GM12878 (cell line): ENCODE results near the gene MRAS. TPM values are rescaled to one million over a fixed set of nuclear protein-coding genes. Genes with fewer than 3 reads are reported as not detected.

Experiments used
- ATAC-seq: fragments of 200-7000 bp; cut with Tn5 transposase; 3 replicates; pipeline ENCODE4 v1.9.1; 2020; ENCODE audit warnings: mild to moderate bottlenecking, moderate library complexity
- BruUV-seq: library from RNA; stranded (reverse); fragments of 400-500 nt; replicated peaks from 2 replicates; lab custom pipeline; 2021; lab: Mats Ljungman, UMichigan
- CTCF ChIA-PET: fragments of 300-600 bp; sonication (Branson Sonifier 250); formaldehyde crosslinking; extraction: SDS; loops from one replicate; lab custom pipeline; 2021; ENCODE audit warnings: inconsistent platforms; lab: Yijun Ruan, JAX
- POLR2A ChIA-PET: fragments of 350-600 bp; formaldehyde crosslinking; extraction: SDS; loops from one replicate; lab custom pipeline; 2021; ENCODE audit warnings: inconsistent platforms; lab: Charles Lee
- RAD21 ChIA-PET: fragments of 300-600 bp; sonication (Branson Sonifier 250); formaldehyde crosslinking; loops from one replicate; lab custom pipeline; 2023; ENCODE audit warnings: antibody characterized with exemption; ENCODE audit not compliant: unreplicated experiment; lab: Charles Lee
- SMC1A ChIA-PET: fragments of 300-600 bp; sonication (Branson Sonifier 250); formaldehyde crosslinking; loops from one replicate; lab custom pipeline; 2023; ENCODE audit not compliant: unreplicated experiment, uncharacterized antibody; lab: Charles Lee
- DNase-seq: peaks from one replicate; pipeline ENCODE4 v3.0.0-alpha.2; 2011; ENCODE audit warnings: low read depth, low spot score
- FAIRE-seq: peaks from 3 replicates; lab custom pipeline; 2011; peaks lifted over from hg19 to GRCh38; lab: Jason Lieb, UNC
- H2AFZ ChIP-seq: 2 replicates; pipeline ENCODE4 v1.6.0; 2011; ENCODE audit warnings: low read depth, low read length, control low read depth; ENCODE audit not compliant: control insufficient read depth
- H3K27ac ChIP-seq: 2 replicates; pipeline ENCODE4 v1.5.1; 2011; ENCODE audit warnings: control low read depth; ENCODE audit not compliant: control insufficient read depth, insufficient read depth
- H3K27me3 ChIP-seq, 2 experiments: replicated peaks in 1 of 2; 2 replicates each; pipeline versions ENCODE4 v1.6.0 to v1.6.1; 2011; ENCODE audit warnings: low read length in 1 of 2; ENCODE audit not compliant: control insufficient read depth in 2 of 2, insufficient read depth in 2 of 2
- H3K36me3 ChIP-seq, 2 experiments: 2 replicates each; pipeline ENCODE4 v1.5.1; 2011; ENCODE audit warnings: low read length in 1 of 2; ENCODE audit not compliant: control insufficient read depth in 2 of 2, insufficient read depth in 2 of 2
- H3K4me1 ChIP-seq: 2 replicates; pipeline ENCODE4 v1.6.1; 2011; ENCODE audit warnings: mild to moderate bottlenecking, low read length, moderate library complexity, mixed read lengths; ENCODE audit not compliant: control insufficient read depth, insufficient read depth
- H3K4me2 ChIP-seq: 2 replicates; pipeline ENCODE4 v1.6.0; 2011; ENCODE audit warnings: control low read depth; ENCODE audit not compliant: control insufficient read depth, insufficient read depth
- H3K4me3 ChIP-seq: fragments of 200-600 bp; sonication (generic); 2 replicates; pipeline ENCODE4 v1.5.1; 2016
- H3K79me2 ChIP-seq: 2 replicates; pipeline ENCODE4 v1.6.0; 2011; ENCODE audit warnings: low read length; ENCODE audit not compliant: control insufficient read depth, insufficient read depth
- H3K9ac ChIP-seq: 2 replicates; pipeline ENCODE4 v1.8.0; 2011; ENCODE audit warnings: low read length, control low read depth, mixed read lengths; ENCODE audit not compliant: control insufficient read depth, insufficient read depth
- H3K9me3 ChIP-seq: replicated peaks from 3 replicates; pipeline ENCODE4 v1.5.1; 2011; ENCODE audit warnings: mild to moderate bottlenecking, low read length; ENCODE audit not compliant: control insufficient read depth, insufficient read depth
- H4K20me1 ChIP-seq: 2 replicates; pipeline ENCODE4 v1.6.0; 2011; ENCODE audit not compliant: control insufficient read depth, insufficient read depth
- BACH1 ChIP-seq: fragments of 450-650 bp; IDR thresholded peaks from 2 replicates; pipeline ENCODE4 v1.6.1; 2017; ENCODE audit warnings: mild to moderate bottlenecking, borderline replicate concordance
- CBFB ChIP-seq: IDR thresholded peaks from 2 replicates; pipeline ENCODE4 v1.6.1; 2016; ENCODE audit warnings: antibody characterized with exemption, low read depth
- CREM ChIP-seq: IDR thresholded peaks from 2 replicates; pipeline ENCODE4 v1.6.1; 2014; ENCODE audit warnings: antibody characterized with exemption, low read depth
- EGR1 ChIP-seq, 2 experiments: IDR thresholded peaks; 1 replicate in 1 of 2; 2 replicates in 1 of 2; pipeline ENCODE4 v1.6.1; 2011 to 2012; ENCODE audit warnings: low read depth in 2 of 2, low read length in 2 of 2, borderline replicate concordance in 1 of 2, mild to moderate bottlenecking in 1 of 2, moderate library complexity in 1 of 2
- EP300 ChIP-seq, 2 experiments: fragments of 150-350 bp in 1 of 2; IDR thresholded peaks; 2 replicates each; pipeline ENCODE4 v1.6.1; 2011 to 2012; ENCODE audit warnings: low read depth in 2 of 2, low read length in 2 of 2, borderline replicate concordance in 1 of 2, improper control_type of control experiment in 1 of 2, inconsistent platforms in 1 of 2; ENCODE audit not compliant: control insufficient read depth in 1 of 2
- NRF1 ChIP-seq: conservative IDR thresholded peaks from 2 replicates; pipeline ENCODE4 v1.6.1; 2011; ENCODE audit warnings: mild to moderate bottlenecking, low read depth, low read length, improper control_type of control experiment
- RAD21 ChIP-seq: IDR thresholded peaks from 2 replicates; pipeline ENCODE4 v1.6.1; 2011; ENCODE audit warnings: mild to moderate bottlenecking, low read depth, low read length, moderate library complexity; ENCODE audit not compliant: insufficient read depth
- RB1 ChIP-seq: fragments of 450-650 bp; formaldehyde crosslinking; IDR thresholded peaks from 2 replicates; pipeline ENCODE4 v1.6.1; 2017; ENCODE audit warnings: mild to moderate bottlenecking, borderline replicate concordance
- SMC3 ChIP-seq: IDR thresholded peaks from 2 replicates; pipeline ENCODE4 v1.6.1; 2011; ENCODE audit warnings: low read length, improper control_type of control experiment, borderline replicate concordance
- TCF7 ChIP-seq: IDR thresholded peaks from 2 replicates; pipeline ENCODE4 v1.6.1; 2014; ENCODE audit warnings: antibody characterized with exemption, borderline replicate concordance
- USF2 ChIP-seq: IDR thresholded peaks from 2 replicates; pipeline ENCODE4 v1.6.1; 2011; ENCODE audit warnings: low read depth, low read length, improper control_type of control experiment, borderline replicate concordance
- WGBS: methylation state at CpG from one replicate; pipeline ENCODE4 v1.1.6; 2016; ENCODE audit warnings: low lambda C conversion rate; ENCODE audit not compliant: insufficient replicate concordance, insufficient coverage; ENCODE audit errors: missing lambda C conversion rate; 5-methylcytosine and 5-hydroxymethylcytosine counted together
- in situ Hi-C: fragments of 300-500 bp; cut with MboI; formaldehyde crosslinking; loops from 9 replicates; pipeline ENCODE4 v1.14.3; 2018; ENCODE audit warnings: mixed read lengths
- intact Hi-C: fragments of 100-400 bp; cut with micrococcal nuclease; formaldehyde crosslinking; loops from one replicate; pipeline ENCODE4 v1.14.2; 2022; ENCODE audit not compliant: unreplicated experiment
- polyA plus RNA-seq, 11 experiments: library from polyadenylated mRNA; depleted of rRNA in 4 of 11; unstranded in 6 of 11; stranded (reverse) in 5 of 11; fragments of >200 nt; fragmentation: Nextera tagmentation in 4 of 11; fragmentation: Illumina TruSeq in 1 of 11; extraction: Ambion mirVana in 4 of 11; extraction: Trizol in 1 of 11; gene quantifications; 1 replicate in 1 of 11; 2 replicates in 10 of 11; pipeline versions ENCODE4 v1.2.1 to v1.2.3, GENCODE V29; 2011 to 2016; ENCODE audit warnings: inconsistent platforms in 2 of 11, missing spikeins in 2 of 11, low read depth in 1 of 11
- total RNA-seq, 4 experiments: library from RNA; depleted of rRNA in 3 of 4; stranded (reverse); fragments of >200 nt in 3 of 4; fragmentation: Illumina TruSeq in 1 of 4; extraction: Trizol in 1 of 4; gene quantifications; 2 replicates each; pipeline versions ENCODE4 v1.2.1 to v1.2.3, GENCODE V29; 2013 to 2021
- TF ChIP-seq, protein P1 (sequence below): fragments of 450-650 bp; IDR thresholded peaks from 2 replicates; pipeline ENCODE4 v1.6.1; 2017; ENCODE audit warnings: borderline replicate concordance
- TF ChIP-seq, protein P2 (sequence below): IDR thresholded peaks from 2 replicates; pipeline ENCODE4 v1.6.1; 2012; ENCODE audit warnings: improper control_type of control experiment, low read depth, low read length; ENCODE audit not compliant: insufficient replicate concordance

The MRAS gene
- total and polyA plus RNA-seq, 10 of the 15 experiments (the other 5 are each of a cell fraction or from before 2014, with no cell fraction given): 0.01 to 0.44 (median 0.17) TPM; not detected in 6

- Histone ChIP-seq H3K4me3 (no peak overlapping the region), H4K20me1 (peaks cover 2% of the 10 kb centered on the region; the same call in 1 of the 2 replicates), H3K9ac (no peak overlapping the region), H3K9me3 (no peaks in the 10 kb centered on the region), H3K4me2 (no peak overlapping the region), H3K27me3 (peaks cover 0 to 4% of the 10 kb centered on the region in 2 experiments; a peak in 3 of 4 replicates), H3K27ac (no peak overlapping the region), H3K79me2 (no peaks in the 10 kb centered on the region), H3K4me1 (no peaks in the 10 kb centered on the region), H3K36me3 (no peaks in the 10 kb centered on the region), H2AFZ (no peak overlapping the region)
- RAD21 ChIA-PET: no interaction called here
- BruUV-seq: no TSS peak
- TF ChIP-seq USF2 (no peak), CBFB (no peak), RB1 (no peak), NRF1 (no peak), CREM (no peak), BACH1 (no peak), RAD21 (no peak), EGR1 (IDR thresholded peaks at IDR 0.05; ENCODE audit: borderline replicate concordance in 1 of 2, low read depth in 2 of 2, low read length in 2 of 2) (no peak), SMC3 (no peak), TCF7 (no peak), EP300 (IDR thresholded peaks at IDR 0.05; ENCODE audit: borderline replicate concordance in 1 of 2, control insufficient read depth in 1 of 2, low read depth in 2 of 2, low read length in 2 of 2) (no peak)
- TF ChIP-seq, protein P1, sequence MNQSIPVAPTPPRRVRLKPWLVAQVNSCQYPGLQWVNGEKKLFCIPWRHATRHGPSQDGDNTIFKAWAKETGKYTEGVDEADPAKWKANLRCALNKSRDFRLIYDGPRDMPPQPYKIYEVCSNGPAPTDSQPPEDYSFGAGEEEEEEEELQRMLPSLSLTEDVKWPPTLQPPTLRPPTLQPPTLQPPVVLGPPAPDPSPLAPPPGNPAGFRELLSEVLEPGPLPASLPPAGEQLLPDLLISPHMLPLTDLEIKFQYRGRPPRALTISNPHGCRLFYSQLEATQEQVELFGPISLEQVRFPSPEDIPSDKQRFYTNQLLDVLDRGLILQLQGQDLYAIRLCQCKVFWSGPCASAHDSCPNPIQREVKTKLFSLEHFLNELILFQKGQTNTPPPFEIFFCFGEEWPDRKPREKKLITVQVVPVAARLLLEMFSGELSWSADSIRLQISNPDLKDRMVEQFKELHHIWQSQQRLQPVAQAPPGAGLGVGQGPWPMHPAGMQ: no peak
- TF ChIP-seq, protein P2, sequence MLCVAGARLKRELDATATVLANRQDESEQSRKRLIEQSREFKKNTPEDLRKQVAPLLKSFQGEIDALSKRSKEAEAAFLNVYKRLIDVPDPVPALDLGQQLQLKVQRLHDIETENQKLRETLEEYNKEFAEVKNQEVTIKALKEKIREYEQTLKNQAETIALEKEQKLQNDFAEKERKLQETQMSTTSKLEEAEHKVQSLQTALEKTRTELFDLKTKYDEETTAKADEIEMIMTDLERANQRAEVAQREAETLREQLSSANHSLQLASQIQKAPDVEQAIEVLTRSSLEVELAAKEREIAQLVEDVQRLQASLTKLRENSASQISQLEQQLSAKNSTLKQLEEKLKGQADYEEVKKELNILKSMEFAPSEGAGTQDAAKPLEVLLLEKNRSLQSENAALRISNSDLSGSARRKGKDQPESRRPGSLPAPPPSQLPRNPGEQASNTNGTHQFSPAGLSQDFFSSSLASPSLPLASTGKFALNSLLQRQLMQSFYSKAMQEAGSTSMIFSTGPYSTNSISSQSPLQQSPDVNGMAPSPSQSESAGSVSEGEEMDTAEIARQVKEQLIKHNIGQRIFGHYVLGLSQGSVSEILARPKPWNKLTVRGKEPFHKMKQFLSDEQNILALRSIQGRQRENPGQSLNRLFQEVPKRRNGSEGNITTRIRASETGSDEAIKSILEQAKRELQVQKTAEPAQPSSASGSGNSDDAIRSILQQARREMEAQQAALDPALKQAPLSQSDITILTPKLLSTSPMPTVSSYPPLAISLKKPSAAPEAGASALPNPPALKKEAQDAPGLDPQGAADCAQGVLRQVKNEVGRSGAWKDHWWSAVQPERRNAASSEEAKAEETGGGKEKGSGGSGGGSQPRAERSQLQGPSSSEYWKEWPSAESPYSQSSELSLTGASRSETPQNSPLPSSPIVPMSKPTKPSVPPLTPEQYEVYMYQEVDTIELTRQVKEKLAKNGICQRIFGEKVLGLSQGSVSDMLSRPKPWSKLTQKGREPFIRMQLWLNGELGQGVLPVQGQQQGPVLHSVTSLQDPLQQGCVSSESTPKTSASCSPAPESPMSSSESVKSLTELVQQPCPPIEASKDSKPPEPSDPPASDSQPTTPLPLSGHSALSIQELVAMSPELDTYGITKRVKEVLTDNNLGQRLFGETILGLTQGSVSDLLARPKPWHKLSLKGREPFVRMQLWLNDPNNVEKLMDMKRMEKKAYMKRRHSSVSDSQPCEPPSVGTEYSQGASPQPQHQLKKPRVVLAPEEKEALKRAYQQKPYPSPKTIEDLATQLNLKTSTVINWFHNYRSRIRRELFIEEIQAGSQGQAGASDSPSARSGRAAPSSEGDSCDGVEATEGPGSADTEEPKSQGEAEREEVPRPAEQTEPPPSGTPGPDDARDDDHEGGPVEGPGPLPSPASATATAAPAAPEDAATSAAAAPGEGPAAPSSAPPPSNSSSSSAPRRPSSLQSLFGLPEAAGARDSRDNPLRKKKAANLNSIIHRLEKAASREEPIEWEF: no peak
- DNase-seq (no peak), ATAC-seq (no peak), FAIRE-seq (no peak)
- SMC1A ChIA-PET: no interaction called here
- intact Hi-C loops (no loop called here), in situ Hi-C loops (no loop called here)
- POLR2A ChIA-PET: no interaction called here
- CTCF ChIA-PET: no interaction called here
- WGBS: 15% methylated on average over 5 of the region's 5 CpGs
These were observed 10.1 kb upstream of the MRAS start for GRCh38 chr3:138338244-138338643.
